ENCODE results near the gene ADGB.
A peak's percentile ranks its signal among the peaks of the same experiment; 100 is the strongest.
"Not testable (repeated sequence)": the region's sequence is repeated elsewhere in the genome, so short reads cannot be mapped to it uniquely, and the experiment has no call there.

The ADGB gene

DNA sequence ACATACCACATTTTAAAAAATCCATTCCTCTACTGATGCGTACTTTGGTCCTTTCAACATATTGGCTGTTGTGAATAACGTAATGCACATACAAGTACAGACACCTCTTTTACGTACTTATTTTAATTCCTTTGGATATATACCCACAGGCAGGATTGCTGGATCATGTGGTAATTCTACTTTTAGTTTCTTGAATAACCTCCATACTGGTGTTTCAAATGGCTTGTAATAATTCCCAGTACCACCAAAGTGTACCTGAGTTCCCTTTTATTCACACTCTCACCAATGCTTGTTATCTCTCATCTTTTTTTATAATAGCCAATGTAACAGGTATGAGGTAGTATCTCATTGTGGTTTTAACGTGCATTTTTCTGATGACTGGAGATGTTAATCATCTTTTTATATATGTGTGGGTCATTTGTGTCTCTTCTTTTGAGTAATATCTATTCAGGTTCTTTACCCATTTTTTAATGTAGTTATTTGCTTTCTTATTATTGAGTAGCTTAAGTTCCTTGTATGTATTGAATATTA is 191.9 kb downstream of the ADGB start:
- Histone ChIP-seq H3K4me1 (ENCODE audit: control insufficient read depth, insufficient read depth, low read length, poor library complexity, severe bottlenecking) (no peaks in the 10 kb centered on the region), H3K9me3 (ENCODE audit: control insufficient read depth, low read length) (peaks cover 12% of the 10 kb centered on the region), H3K36me3 (ENCODE audit: control insufficient read depth, insufficient read depth, low read length) (no peaks in the 10 kb centered on the region), H3K4me3 (ENCODE audit: extremely low read depth, insufficient read depth, low read length, poor library complexity, severe bottlenecking) (no peak overlapping the region), H3K27ac (ENCODE audit: low read depth, low read length, severe bottlenecking) (no peak overlapping the region)
- 100% methylated on average over 2 to 3 of the region's 4 CpGs for WGBS, 2 experiments (ENCODE audit: insufficient coverage in 2 of 2)

DNA sequence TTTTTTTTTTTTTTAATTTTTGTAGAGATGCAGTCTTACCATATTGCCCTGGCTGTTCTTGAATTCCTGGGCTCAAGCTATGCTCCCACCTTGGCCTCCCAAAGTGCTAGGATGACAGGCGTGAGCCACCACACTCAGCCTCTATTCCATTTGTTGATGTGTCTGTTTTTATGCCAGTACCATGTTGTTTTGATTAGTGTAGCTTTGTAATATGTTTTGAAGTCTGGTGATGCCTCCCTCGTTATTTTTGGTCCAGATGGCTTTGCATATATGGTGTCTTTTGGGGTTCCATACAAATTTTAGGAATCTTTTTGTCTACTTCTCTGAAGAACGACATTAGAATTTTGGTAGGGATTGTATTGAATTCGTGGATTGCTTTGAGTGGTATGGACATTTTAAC is 193.2 kb downstream of the ADGB start:
- no peak overlapping the region for H3K27ac ChIP-seq (ENCODE audit: low read depth, low read length, severe bottlenecking)
- peaks cover 12% of the 10 kb centered on the region for H3K9me3 ChIP-seq (ENCODE audit: control insufficient read depth, low read length)
- no peaks in the 10 kb centered on the region for H3K4me1 ChIP-seq (ENCODE audit: control insufficient read depth, insufficient read depth, low read length, poor library complexity, severe bottlenecking)
- 50 to 80% methylated on average over 1 to 2 of the region's 4 CpGs for WGBS, 2 experiments (ENCODE audit: insufficient coverage in 2 of 2)
- H3K36me3 ChIP-seq (ENCODE audit: control insufficient read depth, insufficient read depth, low read length): no peaks in the 10 kb centered on the region
- no peak overlapping the region for H3K4me3 ChIP-seq (ENCODE audit: extremely low read depth, insufficient read depth, low read length, poor library complexity, severe bottlenecking)

DNA sequence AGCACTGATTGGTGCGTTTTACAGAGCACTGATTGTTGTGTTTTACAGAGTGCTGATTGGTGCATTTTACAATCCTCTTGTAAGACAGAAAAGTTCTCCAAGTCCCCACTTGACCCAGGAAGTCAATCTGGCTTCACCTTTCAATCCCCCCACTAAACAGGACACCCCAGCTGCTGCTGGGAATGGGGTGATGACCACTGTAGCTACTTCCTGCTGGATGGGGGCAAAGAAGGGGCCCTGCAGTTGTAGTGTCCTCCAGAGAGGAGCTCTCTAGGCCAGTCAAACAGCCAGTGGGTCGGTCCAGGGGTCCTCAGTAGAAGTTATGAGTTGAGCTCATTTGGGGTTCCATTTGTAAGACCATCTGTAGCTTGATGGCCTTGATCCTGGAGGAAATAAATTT is 194.4 kb downstream of the ADGB start:
- not testable (repeated sequence) for H3K27ac ChIP-seq (ENCODE audit: low read depth, low read length, severe bottlenecking); H3K36me3 ChIP-seq (ENCODE audit: control insufficient read depth, insufficient read depth, low read length); H3K4me1 ChIP-seq (ENCODE audit: control insufficient read depth, insufficient read depth, low read length, poor library complexity, severe bottlenecking); H3K4me3 ChIP-seq (ENCODE audit: extremely low read depth, insufficient read depth, low read length, poor library complexity, severe bottlenecking)
- 100% methylated on average over 1 of the region's 2 CpGs; no CpG with 5 or more reads in 1 of the 2 experiments for WGBS, 2 experiments (ENCODE audit: insufficient coverage in 2 of 2)
- peaks cover 12% of the 10 kb centered on the region for H3K9me3 ChIP-seq (ENCODE audit: control insufficient read depth, low read length)

DNA sequence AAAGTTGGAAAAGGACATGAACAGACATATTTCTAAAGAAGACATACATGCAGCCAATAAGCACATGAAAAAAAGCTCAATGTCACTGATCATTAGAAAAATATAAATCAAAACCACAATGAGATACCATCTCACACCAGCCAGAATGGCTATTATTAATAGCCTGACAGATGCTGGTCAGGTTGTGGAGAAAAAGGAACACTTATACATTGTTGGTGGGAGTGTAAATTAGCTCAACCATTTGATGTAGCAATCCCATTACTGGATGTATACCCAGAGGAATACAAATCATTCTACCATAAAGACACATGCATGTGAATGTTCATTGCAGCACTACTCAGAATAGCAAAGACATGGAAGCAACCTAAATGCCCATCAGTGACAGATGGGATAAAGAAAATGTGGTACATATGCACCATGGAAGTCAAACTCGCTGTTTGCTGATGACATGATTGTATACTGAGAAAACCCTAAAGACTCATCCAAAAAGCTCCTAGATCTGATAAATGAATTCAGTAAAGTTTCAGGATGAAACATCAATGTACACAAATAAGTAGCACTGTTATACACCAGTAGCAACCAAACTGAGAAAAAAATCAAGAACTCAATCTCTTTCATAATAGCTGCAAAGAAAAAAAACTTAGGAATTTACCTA is 196.8 kb downstream of the ADGB start:
- whole genome bisulfite sequencing, 2 experiments (ENCODE audit: insufficient coverage in 2 of 2): no CpG with 5 or more reads among the region's 1 CpG
- Histone ChIP-seq H3K27ac (ENCODE audit: low read depth, low read length, severe bottlenecking) (no peak overlapping the region), H3K4me3 (ENCODE audit: extremely low read depth, insufficient read depth, low read length, poor library complexity, severe bottlenecking) (no peak overlapping the region), H3K4me1 (ENCODE audit: control insufficient read depth, insufficient read depth, low read length, poor library complexity, severe bottlenecking) (no peaks in the 10 kb centered on the region), H3K36me3 (ENCODE audit: control insufficient read depth, insufficient read depth, low read length) (no peaks in the 10 kb centered on the region), H3K9me3 (ENCODE audit: control insufficient read depth, low read length) (peaks cover 12% of the 10 kb centered on the region)

DNA sequence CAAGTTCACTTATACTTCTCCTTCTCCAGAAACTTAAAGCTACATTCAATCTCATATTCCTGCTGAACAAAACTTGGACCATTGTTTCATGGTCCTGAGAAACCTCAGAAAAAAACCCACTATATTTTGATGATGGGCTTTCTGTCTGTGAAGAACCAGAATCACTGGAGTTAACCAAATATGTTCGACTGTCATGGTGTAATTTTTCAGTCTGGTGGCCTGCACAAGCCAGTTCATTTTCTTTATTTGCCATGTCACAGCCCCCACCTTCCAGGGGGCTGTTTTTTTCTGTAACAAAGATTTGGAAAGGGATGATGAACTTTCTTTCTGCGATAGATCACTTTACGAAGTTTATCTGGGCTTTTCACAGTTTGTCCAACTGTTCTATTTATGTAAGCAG is 204.4 kb downstream of the ADGB start:
- 100% methylated on average over 2 of the region's 3 CpGs; no CpG with 5 or more reads in 1 of the 2 experiments for WGBS, 2 experiments (ENCODE audit: insufficient coverage in 2 of 2)
- not testable (repeated sequence) for H3K27ac ChIP-seq (ENCODE audit: low read depth, low read length, severe bottlenecking); H3K9me3 ChIP-seq (ENCODE audit: control insufficient read depth, low read length); H3K36me3 ChIP-seq (ENCODE audit: control insufficient read depth, insufficient read depth, low read length); H3K4me3 ChIP-seq (ENCODE audit: extremely low read depth, insufficient read depth, low read length, poor library complexity, severe bottlenecking); H3K4me1 ChIP-seq (ENCODE audit: control insufficient read depth, insufficient read depth, low read length, poor library complexity, severe bottlenecking)

DNA sequence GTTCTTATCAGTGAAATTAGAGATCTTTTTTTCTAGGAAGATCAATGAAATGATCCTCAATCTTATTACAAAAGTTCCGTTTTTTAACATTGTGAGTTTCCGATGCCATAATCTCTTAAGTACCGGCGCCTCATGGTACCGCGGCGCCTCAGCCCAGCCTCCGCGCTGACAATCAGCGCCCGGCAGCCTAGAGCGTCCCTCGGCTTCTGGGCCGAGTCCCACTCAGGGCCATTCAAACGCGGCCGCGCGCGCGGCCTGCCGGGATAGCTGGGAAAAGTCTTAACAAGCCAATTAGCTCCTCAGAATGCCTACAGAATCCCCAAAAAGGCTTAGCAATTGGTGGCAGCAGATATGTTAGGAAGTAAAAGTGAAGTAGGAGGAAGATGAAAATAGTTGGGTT is 204.8 kb downstream of the ADGB start:
- Histone ChIP-seq H3K9me3 (ENCODE audit: control insufficient read depth, low read length) (no peaks in the 10 kb centered on the region), H3K27ac (ENCODE audit: low read depth, low read length, severe bottlenecking) (no peak overlapping the region), H3K4me1 (ENCODE audit: control insufficient read depth, insufficient read depth, low read length, poor library complexity, severe bottlenecking) (no peaks in the 10 kb centered on the region), H3K36me3 (ENCODE audit: control insufficient read depth, insufficient read depth, low read length) (no peaks in the 10 kb centered on the region), H3K4me3 (ENCODE audit: extremely low read depth, insufficient read depth, low read length, poor library complexity, severe bottlenecking) (no peak overlapping the region)
- WGBS, 2 experiments (ENCODE audit: insufficient coverage in 2 of 2): 96 to 98% methylated on average over 20 to 22 of the region's 22 CpGs

DNA sequence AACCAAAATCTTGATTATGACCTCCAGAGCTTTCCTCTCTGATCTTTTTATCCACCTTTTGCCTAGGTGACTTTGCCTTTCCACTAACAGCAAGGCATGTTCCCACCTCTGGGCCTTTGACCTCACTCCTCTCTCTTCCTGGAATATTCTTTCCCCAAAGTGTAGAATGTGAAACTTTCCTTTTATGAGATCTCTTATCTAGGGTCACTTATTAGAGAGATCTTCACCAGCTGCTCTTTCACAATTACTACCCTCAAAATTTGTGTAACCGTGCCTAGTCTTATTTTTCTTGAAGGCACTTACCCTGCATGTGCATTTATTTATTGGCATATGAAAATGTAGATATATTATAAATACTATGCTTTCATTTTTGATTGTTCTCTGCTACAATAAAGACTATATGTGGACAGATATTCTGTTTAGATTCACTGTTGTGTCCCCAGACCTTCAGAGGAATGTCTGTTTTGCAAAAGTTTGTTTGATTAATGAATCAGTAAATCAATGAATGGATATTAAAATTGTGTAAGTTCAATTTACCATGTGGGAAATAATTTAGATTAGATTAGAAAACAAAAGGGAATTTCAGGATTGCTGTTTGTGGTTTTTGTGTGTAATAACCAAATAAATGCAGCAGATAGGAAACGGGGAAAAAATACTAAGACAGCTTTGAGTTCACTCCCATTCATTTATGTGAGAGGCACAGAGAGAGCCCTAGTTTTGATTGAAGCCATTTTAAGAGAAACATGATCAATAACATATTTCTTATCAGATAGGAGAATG is 207.0 kb downstream of the ADGB start:
- WGBS, 2 experiments (ENCODE audit: insufficient coverage in 2 of 2): 86% methylated on average over 1 of the region's 2 CpGs; no CpG with 5 or more reads in 1 of the 2 experiments
- Histone ChIP-seq H3K27ac (ENCODE audit: low read depth, low read length, severe bottlenecking) (no peak overlapping the region), H3K36me3 (ENCODE audit: control insufficient read depth, insufficient read depth, low read length) (no peaks in the 10 kb centered on the region), H3K4me3 (ENCODE audit: extremely low read depth, insufficient read depth, low read length, poor library complexity, severe bottlenecking) (no peak overlapping the region), H3K4me1 (ENCODE audit: control insufficient read depth, insufficient read depth, low read length, poor library complexity, severe bottlenecking) (no peaks in the 10 kb centered on the region), H3K9me3 (ENCODE audit: control insufficient read depth, low read length) (no peaks in the 10 kb centered on the region)

DNA sequence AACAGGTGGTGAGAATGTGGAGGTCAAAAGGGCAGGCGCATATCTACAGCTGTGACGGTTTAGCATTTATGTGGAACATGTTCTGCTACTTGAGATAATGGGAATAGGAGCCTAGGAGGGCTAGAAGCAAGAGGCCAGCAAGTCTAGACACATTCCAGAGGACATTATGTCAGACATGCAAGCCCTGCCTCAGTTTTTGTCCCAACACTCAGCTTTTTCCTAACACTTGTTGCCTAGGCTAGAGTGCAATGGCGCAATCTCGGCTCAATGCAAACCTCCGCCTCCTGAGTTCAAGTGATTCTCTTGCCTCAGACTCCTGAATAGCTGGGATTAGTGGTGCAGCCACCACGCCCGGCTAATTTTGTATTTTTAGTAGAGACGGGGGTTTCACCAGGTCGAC is 210.2 kb downstream of the ADGB start:
- H3K27ac ChIP-seq (ENCODE audit: low read depth, low read length, severe bottlenecking): not testable (repeated sequence)
- 91 to 92% methylated on average over 7 to 8 of the region's 9 CpGs for WGBS, 2 experiments (ENCODE audit: insufficient coverage in 2 of 2)

DNA sequence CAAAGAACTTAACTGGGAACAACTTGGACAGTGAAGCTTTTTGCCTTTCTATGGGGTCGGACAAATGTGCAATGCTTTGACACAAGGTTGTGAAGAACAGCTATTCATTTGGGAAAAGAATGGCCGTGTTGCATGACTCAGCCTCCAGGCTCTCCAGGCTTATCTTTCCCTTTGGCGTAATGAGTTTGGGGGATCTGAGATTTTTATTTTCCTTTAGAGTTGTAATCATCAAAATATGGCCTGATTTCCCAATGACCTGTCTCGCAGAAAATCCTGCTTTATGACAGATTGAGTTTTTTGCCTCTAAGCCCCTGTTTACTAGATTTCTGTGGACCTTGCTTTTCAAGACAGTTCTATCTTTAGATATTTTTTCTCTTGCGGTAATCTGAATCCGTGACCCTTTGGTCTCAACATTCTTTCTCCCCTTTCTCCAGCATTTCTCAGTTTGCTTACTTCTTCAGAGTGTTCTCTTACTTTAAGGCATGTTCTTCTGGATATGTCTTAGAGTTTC is 214.1 kb downstream of the ADGB start:
- WGBS, 2 experiments (ENCODE audit: insufficient coverage in 2 of 2): 86 to 92% methylated on average over 2 of the region's 6 CpGs
- H3K36me3 ChIP-seq (ENCODE audit: control insufficient read depth, insufficient read depth, low read length); H3K4me3 ChIP-seq (ENCODE audit: extremely low read depth, insufficient read depth, low read length, poor library complexity, severe bottlenecking); H3K9me3 ChIP-seq (ENCODE audit: control insufficient read depth, low read length): not testable (repeated sequence)
- Histone ChIP-seq H3K27ac (ENCODE audit: low read depth, low read length, severe bottlenecking) (peak overlapping the region; percentile 73), H3K4me1 (ENCODE audit: control insufficient read depth, insufficient read depth, low read length, poor library complexity, severe bottlenecking) (peaks cover 25% of the 10 kb centered on the region)

More for the DNA sequence above, 210.2 kb downstream of the ADGB start:
- not testable (repeated sequence) for H3K36me3 ChIP-seq (ENCODE audit: control insufficient read depth, insufficient read depth, low read length); H3K4me3 ChIP-seq (ENCODE audit: extremely low read depth, insufficient read depth, low read length, poor library complexity, severe bottlenecking); H3K9me3 ChIP-seq (ENCODE audit: control insufficient read depth, low read length)
- peaks cover 19% of the 10 kb centered on the region for H3K4me1 ChIP-seq (ENCODE audit: control insufficient read depth, insufficient read depth, low read length, poor library complexity, severe bottlenecking)

DNA sequence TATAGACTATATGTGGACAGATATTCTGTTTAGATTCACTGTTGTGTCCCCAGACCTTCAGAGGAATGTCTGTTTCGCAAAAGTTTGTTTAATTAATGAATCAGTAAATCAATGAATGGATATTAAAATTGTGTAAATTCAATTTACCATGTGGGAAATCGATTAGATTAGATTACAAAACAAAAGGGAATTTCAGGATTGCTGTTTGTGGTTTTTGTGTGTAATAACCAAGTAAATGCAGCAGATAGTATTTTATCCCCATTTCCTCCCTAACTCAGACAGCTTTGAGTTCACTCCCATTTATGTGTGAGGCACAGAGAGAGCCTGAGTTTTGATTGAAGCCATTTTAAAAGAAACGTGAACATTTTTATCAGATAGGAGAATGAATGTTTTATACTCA is 214.8 kb downstream of the ADGB start:
- no peak overlapping the region for H3K27ac ChIP-seq (ENCODE audit: low read depth, low read length, severe bottlenecking)
- WGBS, 2 experiments (ENCODE audit: insufficient coverage in 2 of 2): 33 to 60% methylated on average over 1 of the region's 3 CpGs
- H3K4me1 ChIP-seq (ENCODE audit: control insufficient read depth, insufficient read depth, low read length, poor library complexity, severe bottlenecking): peaks cover 25% of the 10 kb centered on the region

More for the DNA sequence above, 214.8 kb downstream of the ADGB start:
- no peaks in the 10 kb centered on the region for H3K9me3 ChIP-seq (ENCODE audit: control insufficient read depth, low read length)
- no peak overlapping the region for H3K4me3 ChIP-seq (ENCODE audit: extremely low read depth, insufficient read depth, low read length, poor library complexity, severe bottlenecking)
- no peaks in the 10 kb centered on the region for H3K36me3 ChIP-seq (ENCODE audit: control insufficient read depth, insufficient read depth, low read length)

Measured in mesodermal cell (in vitro differentiated cells).